H1 (cell line): Measurements from ENCODE around the gene ARHGEF4. TPM values are rescaled to one million over a fixed set of nuclear protein-coding genes. Genes with fewer than 3 reads are reported as not detected.

Source experiments
- BRCA1 ChIP-seq: IDR thresholded peaks from 2 replicates; pipeline ENCODE4 v1.6.1; 2012; ENCODE audit warnings: low read depth, low read length, improper control_type of control experiment
- EGR1 ChIP-seq: IDR thresholded peaks from 2 replicates; pipeline ENCODE4 v1.6.1; 2011; ENCODE audit warnings: low read depth, low read length, borderline replicate concordance
- JUN ChIP-seq: IDR thresholded peaks from 2 replicates; pipeline ENCODE4 v1.6.1; 2011; ENCODE audit warnings: low read depth, mild to moderate bottlenecking, improper control_type of control experiment, low read length
- KDM4A ChIP-seq: IDR thresholded peaks from one replicate; pipeline ENCODE4 v1.7.1; 2012; ENCODE audit warnings: low read depth, mild to moderate bottlenecking, moderate library complexity, low read length, inconsistent platforms; ENCODE audit not compliant: severe bottlenecking
- SIX5 ChIP-seq: IDR thresholded peaks from 2 replicates; pipeline ENCODE4 v1.6.1; 2011; ENCODE audit warnings: mild to moderate bottlenecking, low read depth, low read length
- polyA plus RNA-seq, 7 experiments: library from polyadenylated mRNA; depleted of rRNA in 3 of 7; stranded (reverse) in 5 of 7; unstranded in 2 of 7; fragments of >200 nt in 5 of 7; fragments of 200-250 nt in 2 of 7; gene quantifications; 1 replicate in 5 of 7; 2 replicates in 1 of 7; 4 replicates in 1 of 7; pipeline versions ENCODE4 v1.2.1 to v1.2.3, GENCODE V29; 2011 to 2013; ENCODE audit warnings: missing spikeins in 2 of 7, mixed read lengths in 2 of 7
- total RNA-seq: library from RNA; stranded (reverse); fragmentation: NEBNext Ultra II Directional; extraction: Animal tissue kit (Norgen Biotek cat#: 25700); gene quantifications from 2 replicates; pipeline ENCODE4 v1.2.1, GENCODE V29; 2021
- TF ChIP-seq, protein P1 (sequence below): IDR thresholded peaks from 2 replicates; pipeline ENCODE4 v1.6.1; 2011; ENCODE audit warnings: low read depth, mild to moderate bottlenecking, low read length; ENCODE audit not compliant: insufficient read depth

ARHGEF4 gene
- total and polyA plus RNA-seq, 2 of the 8 experiments (the other 6 are each of a cell fraction or from before 2014, with no cell fraction given) = 10.6 to 14.6 TPM

DNA sequence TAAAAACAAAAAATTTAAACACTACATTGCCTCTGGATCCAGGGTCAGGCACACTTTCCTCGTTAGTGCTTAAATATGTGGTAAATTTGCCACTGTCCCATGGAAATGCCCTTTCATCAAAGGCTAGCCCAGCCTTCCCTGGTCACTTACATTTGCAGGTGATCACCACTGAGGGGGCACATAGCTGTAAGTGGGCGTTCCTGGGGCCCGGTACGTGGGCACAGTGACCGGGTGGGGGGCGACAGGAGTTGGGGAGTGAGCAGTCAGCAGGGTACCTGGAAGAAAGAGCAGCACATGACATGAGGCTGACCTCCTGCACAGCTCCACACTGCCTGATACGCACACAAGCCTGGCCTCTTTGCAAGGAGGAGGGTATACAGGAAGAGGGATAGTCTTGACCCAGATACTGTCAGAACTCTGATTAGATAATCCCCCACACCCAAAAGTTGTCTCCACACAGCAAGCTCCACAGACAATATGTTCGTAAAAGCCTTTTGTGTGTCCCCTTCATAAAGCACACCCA, 216.1 kb downstream of the ARHGEF4 start (continued):
- TF ChIP-seq BRCA1 = no peak
- TF ChIP-seq, protein P1, sequence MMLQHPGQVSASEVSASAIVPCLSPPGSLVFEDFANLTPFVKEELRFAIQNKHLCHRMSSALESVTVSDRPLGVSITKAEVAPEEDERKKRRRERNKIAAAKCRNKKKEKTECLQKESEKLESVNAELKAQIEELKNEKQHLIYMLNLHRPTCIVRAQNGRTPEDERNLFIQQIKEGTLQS = no peak
- no peak for TF ChIP-seq KDM4A
- no peak for TF ChIP-seq EGR1
- TF ChIP-seq SIX5 = no peak
- TF ChIP-seq JUN = no peak
